K562 (cell line): ENCODE measurements around the gene SRCAP. TPM values are rescaled to one million over a fixed set of nuclear protein-coding genes. Genes with fewer than 3 reads are reported as not detected.

Source experiments
- ARHGAP35 ChIP-seq: fragments of 450-650 bp; IDR thresholded peaks from 2 replicates; pipeline ENCODE4 v1.6.1; 2018; ENCODE audit not compliant: partially characterized antibody
- FOXK2 ChIP-seq, 2 experiments: fragments of 450-650 bp; IDR thresholded peaks in 1 of 2; conservative IDR thresholded peaks in 1 of 2; 2 replicates each; pipeline ENCODE4 v1.6.1; 2016; ENCODE audit warnings: low read depth in 2 of 2, mild to moderate bottlenecking in 1 of 2
- KDM1A ChIP-seq, 2 experiments: fragments of 450-650 bp; IDR thresholded peaks; 2 replicates each; pipeline ENCODE4 v1.6.1; 2016; ENCODE audit warnings: mild to moderate bottlenecking in 2 of 2
- PHB2 ChIP-seq: fragments of 450-650 bp; IDR thresholded peaks from 2 replicates; pipeline ENCODE4 v1.6.1; 2017; ENCODE audit warnings: low read depth
- SMAD4 ChIP-seq: fragments of 250-450 bp; sonication (Bioruptor Pico); conservative IDR thresholded peaks from 2 replicates; pipeline ENCODE4 v1.8.0; 2021; ENCODE audit warnings: inconsistent platforms, mild to moderate bottlenecking, moderate library complexity
- ZNF324 ChIP-seq: fragments of 250-450 bp; sonication (Bioruptor Pico); IDR thresholded peaks from 2 replicates; pipeline ENCODE4 v1.4.0; 2020; ENCODE audit warnings: mild to moderate bottlenecking
- ZNF408 ChIP-seq: fragments of 250-450 bp; sonication (Bioruptor Pico); IDR thresholded peaks from 2 replicates; pipeline ENCODE4 v1.4.0; 2020; ENCODE audit warnings: low read depth, mild to moderate bottlenecking, moderate library complexity
- ZNF583 ChIP-seq: fragments of 250-450 bp; sonication (Bioruptor Pico); IDR thresholded peaks from 2 replicates; pipeline ENCODE4 v1.4.0; 2020
- polyA plus RNA-seq, 8 experiments: library from polyadenylated mRNA; depleted of rRNA in 4 of 8; stranded (reverse) in 5 of 8; unstranded in 3 of 8; fragments of >200 nt; fragmentation: Nextera tagmentation in 2 of 8; fragmentation: Illumina TruSeq in 1 of 8; extraction: Ambion mirVana in 2 of 8; extraction: Trizol in 1 of 8; gene quantifications; 2 replicates each; pipeline versions ENCODE4 v1.2.1 to v1.2.3, GENCODE V29; 2011 to 2014; ENCODE audit warnings: inconsistent platforms in 1 of 8, missing spikeins in 1 of 8
- total RNA-seq, 7 experiments: library from RNA; depleted of rRNA in 6 of 7; stranded (reverse); fragments of >200 nt in 6 of 7; fragmentation: Illumina TruSeq in 2 of 7; extraction: Trizol in 2 of 7; gene quantifications; 2 replicates each; pipeline versions ENCODE4 v1.2.1 to v1.2.3, GENCODE V29; 2011 to 2021; ENCODE audit warnings: low replicate concordance in 1 of 7
- TF ChIP-seq, protein P1 (sequence below): sonication (generic); formaldehyde crosslinking; IDR thresholded peaks from 2 replicates; pipeline ENCODE4 v1.8.1; 2023; ENCODE audit warnings: missing genetic modification reagents, mild to moderate bottlenecking, borderline replicate concordance
- TF ChIP-seq, protein P2 (sequence below): conservative IDR thresholded peaks from 2 replicates; pipeline ENCODE4 v1.6.1; 2011; ENCODE audit warnings: low read depth, mild to moderate bottlenecking, low read length; ENCODE audit not compliant: control insufficient read depth
- TF ChIP-seq, protein P3 (sequence below): fragments of 450-650 bp; IDR thresholded peaks from 2 replicates; pipeline ENCODE4 v1.6.1; 2016; ENCODE audit warnings: low read depth

SRCAP gene
- total and polyA plus RNA-seq, 9 of the 15 experiments (the other 6 are each of a cell fraction or from before 2014, with no cell fraction given) = 0.21 to 62.6 (median 5.8) TPM

DNA sequence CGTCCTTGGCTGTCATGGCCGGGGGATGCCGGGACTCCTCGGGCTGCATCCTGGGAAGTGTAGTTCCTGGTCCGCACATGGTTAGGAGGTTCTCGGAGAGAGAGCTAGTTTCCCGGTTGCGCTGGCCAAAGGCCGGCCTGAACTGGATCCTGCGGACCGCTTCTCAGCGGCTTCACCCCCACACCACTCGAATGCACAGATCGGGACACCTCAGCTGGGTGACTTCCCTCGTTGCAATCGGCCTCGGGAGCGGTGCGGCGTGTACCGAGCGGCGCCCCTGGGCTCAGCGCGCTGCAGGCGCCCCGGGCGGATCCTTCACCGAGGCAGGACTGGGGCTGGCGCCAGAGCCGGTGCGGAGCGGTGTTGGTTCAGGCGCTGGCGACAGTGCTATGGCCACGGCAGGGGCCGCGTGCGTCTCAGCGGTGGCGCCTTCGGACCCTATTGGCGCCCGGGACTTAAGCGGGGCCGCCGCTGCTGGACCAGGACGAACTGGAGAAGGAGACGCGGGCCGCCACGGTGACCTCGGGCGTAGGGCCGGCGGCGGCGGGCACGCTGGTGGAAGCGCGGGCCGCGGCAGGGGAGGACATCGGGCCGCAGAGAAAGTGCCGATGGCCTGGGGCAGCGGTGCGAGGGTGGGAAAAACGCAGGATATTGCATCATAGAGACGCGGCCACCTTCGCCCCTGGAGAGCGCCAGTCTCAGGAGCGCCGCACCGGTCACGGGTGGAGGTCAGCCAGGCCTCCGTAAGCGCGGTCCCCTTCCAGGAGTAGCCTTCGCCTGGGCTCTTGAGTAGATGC, 76.6 kb downstream of the SRCAP start (continued):
- TF ChIP-seq, protein P1, sequence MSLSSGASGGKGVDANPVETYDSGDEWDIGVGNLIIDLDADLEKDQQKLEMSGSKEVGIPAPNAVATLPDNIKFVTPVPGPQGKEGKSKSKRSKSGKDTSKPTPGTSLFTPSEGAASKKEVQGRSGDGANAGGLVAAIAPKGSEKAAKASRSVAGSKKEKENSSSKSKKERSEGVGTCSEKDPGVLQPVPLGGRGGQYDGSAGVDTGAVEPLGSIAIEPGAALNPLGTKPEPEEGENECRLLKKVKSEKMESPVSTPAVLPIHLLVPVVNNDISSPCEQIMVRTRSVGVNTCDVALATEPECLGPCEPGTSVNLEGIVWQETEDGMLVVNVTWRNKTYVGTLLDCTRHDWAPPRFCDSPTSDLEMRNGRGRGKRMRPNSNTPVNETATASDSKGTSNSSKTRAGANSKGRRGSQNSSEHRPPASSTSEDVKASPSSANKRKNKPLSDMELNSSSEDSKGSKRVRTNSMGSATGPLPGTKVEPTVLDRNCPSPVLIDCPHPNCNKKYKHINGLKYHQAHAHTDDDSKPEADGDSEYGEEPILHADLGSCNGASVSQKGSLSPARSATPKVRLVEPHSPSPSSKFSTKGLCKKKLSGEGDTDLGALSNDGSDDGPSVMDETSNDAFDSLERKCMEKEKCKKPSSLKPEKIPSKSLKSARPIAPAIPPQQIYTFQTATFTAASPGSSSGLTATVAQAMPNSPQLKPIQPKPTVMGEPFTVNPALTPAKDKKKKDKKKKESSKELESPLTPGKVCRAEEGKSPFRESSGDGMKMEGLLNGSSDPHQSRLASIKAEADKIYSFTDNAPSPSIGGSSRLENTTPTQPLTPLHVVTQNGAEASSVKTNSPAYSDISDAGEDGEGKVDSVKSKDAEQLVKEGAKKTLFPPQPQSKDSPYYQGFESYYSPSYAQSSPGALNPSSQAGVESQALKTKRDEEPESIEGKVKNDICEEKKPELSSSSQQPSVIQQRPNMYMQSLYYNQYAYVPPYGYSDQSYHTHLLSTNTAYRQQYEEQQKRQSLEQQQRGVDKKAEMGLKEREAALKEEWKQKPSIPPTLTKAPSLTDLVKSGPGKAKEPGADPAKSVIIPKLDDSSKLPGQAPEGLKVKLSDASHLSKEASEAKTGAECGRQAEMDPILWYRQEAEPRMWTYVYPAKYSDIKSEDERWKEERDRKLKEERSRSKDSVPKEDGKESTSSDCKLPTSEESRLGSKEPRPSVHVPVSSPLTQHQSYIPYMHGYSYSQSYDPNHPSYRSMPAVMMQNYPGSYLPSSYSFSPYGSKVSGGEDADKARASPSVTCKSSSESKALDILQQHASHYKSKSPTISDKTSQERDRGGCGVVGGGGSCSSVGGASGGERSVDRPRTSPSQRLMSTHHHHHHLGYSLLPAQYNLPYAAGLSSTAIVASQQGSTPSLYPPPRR (CRISPR knock-in tag) = peak; percentile 82; the same call in 1 of the 2 replicates
- TF ChIP-seq SMAD4 (CRISPR knock-in tag) (0 out of 2 replicates have a peak, but pooled peaks have one; percentile 49), ZNF324 (CRISPR knock-in tag) (0 out of 2 replicates have a peak, but pooled peaks have one; percentile 54), ZNF408 (no peak), PHB2 (no peak), ZNF583 (CRISPR knock-in tag) (0 out of 2 replicates have a peak, but pooled peaks have one; percentile 30), FOXK2 (conservative IDR thresholded peaks at IDR 0.05 in 1 of 2, IDR thresholded peaks at IDR 0.05 in 1 of 2; ENCODE audit: low read depth in 2 of 2) (0 out of 4 replicates have a peak, but pooled peaks of 1 of the 2 experiments have one; percentile 29), ARHGAP35 (peak; percentile 35), KDM1A (IDR thresholded peaks at IDR 0.05) (no peak)
- TF ChIP-seq, protein P2, sequence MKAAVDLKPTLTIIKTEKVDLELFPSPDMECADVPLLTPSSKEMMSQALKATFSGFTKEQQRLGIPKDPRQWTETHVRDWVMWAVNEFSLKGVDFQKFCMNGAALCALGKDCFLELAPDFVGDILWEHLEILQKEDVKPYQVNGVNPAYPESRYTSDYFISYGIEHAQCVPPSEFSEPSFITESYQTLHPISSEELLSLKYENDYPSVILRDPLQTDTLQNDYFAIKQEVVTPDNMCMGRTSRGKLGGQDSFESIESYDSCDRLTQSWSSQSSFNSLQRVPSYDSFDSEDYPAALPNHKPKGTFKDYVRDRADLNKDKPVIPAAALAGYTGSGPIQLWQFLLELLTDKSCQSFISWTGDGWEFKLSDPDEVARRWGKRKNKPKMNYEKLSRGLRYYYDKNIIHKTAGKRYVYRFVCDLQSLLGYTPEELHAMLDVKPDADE = peak; percentile 98
- TF ChIP-seq, protein P3, sequence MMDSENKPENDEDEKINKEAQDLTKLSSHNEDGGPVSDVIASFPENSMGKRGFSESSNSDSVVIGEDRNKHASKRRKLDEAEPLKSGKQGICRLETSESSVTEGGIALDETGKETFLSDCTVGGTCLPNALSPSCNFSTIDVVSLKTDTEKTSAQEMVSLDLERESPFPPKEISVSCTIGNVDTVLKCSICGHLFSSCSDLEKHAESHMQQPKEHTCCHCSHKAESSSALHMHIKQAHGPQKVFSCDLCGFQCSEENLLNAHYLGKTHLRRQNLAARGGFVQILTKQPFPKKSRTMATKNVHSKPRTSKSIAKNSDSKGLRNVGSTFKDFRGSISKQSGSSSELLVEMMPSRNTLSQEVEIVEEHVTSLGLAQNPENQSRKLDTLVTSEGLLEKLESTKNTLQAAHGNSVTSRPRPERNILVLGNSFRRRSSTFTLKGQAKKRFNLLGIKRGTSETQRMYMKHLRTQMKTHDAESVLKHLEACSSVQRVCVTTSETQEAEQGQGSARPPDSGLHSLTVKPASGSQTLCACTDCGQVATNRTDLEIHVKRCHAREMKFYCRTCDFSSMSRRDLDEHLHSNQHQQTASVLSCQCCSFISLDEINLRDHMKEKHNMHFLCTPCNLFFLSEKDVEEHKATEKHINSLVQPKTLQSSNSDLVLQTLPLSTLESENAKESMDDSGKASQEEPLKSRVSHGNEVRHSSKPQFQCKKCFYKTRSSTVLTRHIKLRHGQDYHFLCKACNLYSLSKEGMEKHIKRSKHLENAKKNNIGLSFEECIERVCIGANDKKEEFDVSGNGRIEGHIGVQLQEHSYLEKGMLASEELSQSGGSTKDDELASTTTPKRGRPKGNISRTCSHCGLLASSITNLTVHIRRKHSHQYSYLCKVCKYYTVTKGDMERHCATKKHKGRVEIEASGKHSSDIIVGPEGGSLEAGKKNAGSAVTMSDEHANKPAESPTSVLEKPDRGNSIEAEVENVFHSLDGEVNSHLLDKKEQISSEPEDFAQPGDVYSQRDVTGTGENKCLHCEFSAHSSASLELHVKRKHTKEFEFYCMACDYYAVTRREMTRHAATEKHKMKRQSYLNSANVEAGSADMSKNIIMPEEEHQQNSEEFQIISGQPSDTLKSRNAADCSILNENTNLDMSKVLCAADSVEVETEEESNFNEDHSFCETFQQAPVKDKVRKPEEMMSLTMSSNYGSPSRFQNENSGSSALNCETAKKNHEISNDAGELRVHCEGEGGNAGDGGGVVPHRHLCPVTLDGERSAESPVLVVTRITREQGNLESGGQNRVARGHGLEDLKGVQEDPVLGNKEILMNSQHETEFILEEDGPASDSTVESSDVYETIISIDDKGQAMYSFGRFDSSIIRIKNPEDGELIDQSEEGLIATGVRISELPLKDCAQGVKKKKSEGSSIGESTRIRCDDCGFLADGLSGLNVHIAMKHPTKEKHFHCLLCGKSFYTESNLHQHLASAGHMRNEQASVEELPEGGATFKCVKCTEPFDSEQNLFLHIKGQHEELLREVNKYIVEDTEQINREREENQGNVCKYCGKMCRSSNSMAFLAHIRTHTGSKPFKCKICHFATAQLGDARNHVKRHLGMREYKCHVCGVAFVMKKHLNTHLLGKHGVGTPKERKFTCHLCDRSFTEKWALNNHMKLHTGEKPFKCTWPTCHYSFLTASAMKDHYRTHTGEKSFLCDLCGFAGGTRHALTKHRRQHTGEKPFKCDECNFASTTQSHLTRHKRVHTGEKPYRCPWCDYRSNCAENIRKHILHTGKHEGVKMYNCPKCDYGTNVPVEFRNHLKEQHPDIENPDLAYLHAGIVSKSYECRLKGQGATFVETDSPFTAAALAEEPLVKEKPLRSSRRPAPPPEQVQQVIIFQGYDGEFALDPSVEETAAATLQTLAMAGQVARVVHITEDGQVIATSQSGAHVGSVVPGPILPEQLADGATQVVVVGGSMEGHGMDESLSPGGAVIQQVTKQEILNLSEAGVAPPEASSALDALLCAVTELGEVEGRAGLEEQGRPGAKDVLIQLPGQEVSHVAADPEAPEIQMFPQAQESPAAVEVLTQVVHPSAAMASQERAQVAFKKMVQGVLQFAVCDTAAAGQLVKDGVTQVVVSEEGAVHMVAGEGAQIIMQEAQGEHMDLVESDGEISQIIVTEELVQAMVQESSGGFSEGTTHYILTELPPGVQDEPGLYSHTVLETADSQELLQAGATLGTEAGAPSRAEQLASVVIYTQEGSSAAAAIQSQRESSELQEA = peak; percentile 67
